Head of caudate nucleus (tissue), 42 donors: ENCODE data around the gene BAZ2A.
"Not testable (repeated sequence)": the region's sequence is repeated elsewhere in the genome, so short reads cannot be mapped to it uniquely, and the experiment has no call there.

ENCODE experiments used
- DNase-seq, 42 donors: peaks; one replicate each; pipeline versions ENCODE4 v3.0.0 to v3.0.0-alpha.2; 2020 to 2021; ENCODE audit warnings: mixed read lengths in 7 of 42
- intact Hi-C: fragments of 100-400 bp; cut with DNase I; formaldehyde crosslinking; loops from one replicate; pipeline ENCODE4 v1.15.0; 2022

The BAZ2A gene

GRCh38 chr12:56630180-56630632 is at the start of gene BAZ2A:
Gene BAZ2A (minus strand): TSS chr12:56630326. CDS start chr12:56617530, 12,796 bp downstream.
- intact Hi-C loops: loop anchor here (10.0 kb wide), 1 partner anchor 95 kb away; the partner anchor contains the start of gene NACA
- DNase-seq: peak; percentile 92 to 99 (median 97)

- DNase-seq: peak in 4 of 42 donors; percentile 2 to 16 (median 8)
- intact Hi-C loops: no loop called here
Observed at GRCh38 chr12:56678852-56679251, 48.7 kb upstream of the BAZ2A start.

- DNase-seq: peak in 1 of 42 donors; percentile 9
- intact Hi-C loops: no loop called here
Observed at GRCh38 chr12:56677680-56678079, 47.6 kb upstream of the BAZ2A start.

- intact Hi-C loops: no loop called here
- DNase-seq: peak in 3 of 42 donors; percentile 13 to 17 (median 15)
Observed at GRCh38 chr12:56676851-56677580, 46.9 kb upstream of the BAZ2A start.

- DNase-seq: no peak
- intact Hi-C loops: no loop called here
Observed at GRCh38 chr12:56671608-56672007, 41.5 kb upstream of the BAZ2A start.

GRCh38 chr12:56670836-56671235 is 40.7 kb upstream of the BAZ2A start:
- intact Hi-C loops: no loop called here
- peak in 3 of 42 donors; percentile 6 to 19 (median 6) for DNase-seq

- DNase-seq: no peak
- intact Hi-C loops: no loop called here
Observed at GRCh38 chr12:56668197-56668457, 38.0 kb upstream of the BAZ2A start.

- no peak for DNase-seq
- intact Hi-C loops: no loop called here
Observed at GRCh38 chr12:56661979-56662638, 32.0 kb upstream of the BAZ2A start.

GRCh38 chr12:56661560-56661959 is 31.4 kb upstream of the BAZ2A start:
- intact Hi-C loops: no loop called here

GRCh38 chr12:56658921-56659320 is 28.8 kb upstream of the BAZ2A start:
- intact Hi-C loops: no loop called here
- no peak for DNase-seq

More at GRCh38 chr12:56661560-56661959, 31.4 kb upstream of the BAZ2A start:
- no peak for DNase-seq

GRCh38 chr12:56657416-56658379 is 27.6 kb upstream of the BAZ2A start:
- peak in 1 of 42 donors; percentile 1 for DNase-seq
- intact Hi-C loops: no loop called here

GRCh38 chr12:56653781-56654180 is 23.7 kb upstream of the BAZ2A start:
- DNase-seq, intact Hi-C loops: not testable (repeated sequence)

- intact Hi-C loops, DNase-seq: not testable (repeated sequence)
Observed at GRCh38 chr12:56648023-56648422, 17.9 kb upstream of the BAZ2A start.

- DNase-seq: peak; percentile 86 to 99 (median 96)
- intact Hi-C loops: no loop called here
Observed at GRCh38 chr12:56645717-56646446, 15.8 kb upstream of the BAZ2A start, which contains the start of gene ATP5F1B. Gene ATP5F1B (minus strand): TSS chr12:56645984. CDS start chr12:56645963, 21 bp downstream.

- DNase-seq: peak in 17 of 42 donors; percentile 7 to 49 (median 20)
- intact Hi-C loops: no loop called here
Observed at GRCh38 chr12:56645201-56645716, 15.1 kb upstream of the BAZ2A start.

- no peak for DNase-seq
- intact Hi-C loops: no loop called here
Observed at GRCh38 chr12:56644654-56645053, 14.5 kb upstream of the BAZ2A start.

- peak in 1 of 42 donors; percentile 6 for DNase-seq
- intact Hi-C loops: no loop called here
Observed at GRCh38 chr12:56641219-56641618, 11.1 kb upstream of the BAZ2A start.

GRCh38 chr12:56637621-56638020 is 7.5 kb upstream of the BAZ2A start:
- intact Hi-C loops: loop anchor here (5.0 to 10.0 kb wide), 2 partner anchors 50 to 87 kb away; partner anchors contain the start of genes NACA and PTGES3
- DNase-seq: no peak
